Adrenal gland (tissue), 12 donors: ENCODE measurements around the gene RTN4. TPM values are rescaled to one million over a fixed set of nuclear protein-coding genes. Genes with fewer than 3 reads are reported as not detected.

Source experiments
- DNase-seq, 7 donors: peaks; one replicate each; pipeline ENCODE4 v3.0.0-alpha.2; 2019 to 2020
- H3K27ac ChIP-seq, 5 donors: fragments of 200-600 bp; sonication (generic) in 4 of 5; 1 replicate in 3 of 5; 2 replicates in 2 of 5; pipeline versions ENCODE4 v1.5.1 to v1.8.0; 2016 to 2020; ENCODE audit warnings: mild to moderate bottlenecking in 1 of 5
- H3K27me3 ChIP-seq: fragments of 200-600 bp; 2 replicates; pipeline ENCODE4 v1.8.0; 2021
- H3K36me3 ChIP-seq, 2 donors: fragments of 200-600 bp; replicated peaks in 1 of 2; 1 replicate in 1 of 2; 2 replicates in 1 of 2; pipeline versions ENCODE4 v1.5.1 to v1.8.0; 2018 to 2022
- H3K4me1 ChIP-seq, 2 donors: fragments of 200-600 bp; replicated peaks in 1 of 2; 1 replicate in 1 of 2; 2 replicates in 1 of 2; pipeline versions ENCODE4 v1.5.1 to v1.8.0; 2018 to 2021
- H3K4me3 ChIP-seq, 4 donors: fragments of 200-600 bp; sonication (generic) in 3 of 4; one replicate each; pipeline ENCODE4 v1.5.1; 2016 to 2018
- H3K9me3 ChIP-seq, 3 donors: fragments of 200-600 bp; sonication (generic) in 1 of 3; replicated peaks in 1 of 3; 1 replicate in 2 of 3; 2 replicates in 1 of 3; pipeline versions ENCODE4 v1.5.1 to v1.8.0; 2016 to 2021
- CTCF ChIP-seq, 6 experiments: fragments of 450-650 bp in 4 of 6; fragments of 200-600 bp in 2 of 6; sonication (generic) in 1 of 6; IDR thresholded peaks; 1 replicate in 5 of 6; 2 replicates in 1 of 6; pipeline versions ENCODE4 v1.5.1 to v1.8.0; 2016 to 2021; ENCODE audit warnings: antibody characterized with exemption in 6 of 6, mild to moderate bottlenecking in 2 of 6, moderate library complexity in 1 of 6
- POLR2A ChIP-seq, 2 donors: fragments of 450-650 bp; IDR thresholded peaks; one replicate each; pipeline ENCODE4 v1.6.1; 2017; ENCODE audit warnings: antibody characterized with exemption in 2 of 2, mild to moderate bottlenecking in 2 of 2, moderate library complexity in 1 of 2
- WGBS, 4 donors: extraction: QIAGEN DNeasy Blood & Tissue Kit in 2 of 4; methylation state at CpG; one replicate each; pipeline versions ENCODE4 v1.1.5 to v1.1.7; 2013 to 2017; 5-methylcytosine and 5-hydroxymethylcytosine counted together
- intact Hi-C, 2 donors: fragments of 100-400 bp; cut with DNase I; formaldehyde crosslinking; loops; one replicate each; pipeline versions ENCODE4 v1.14.1 to v1.15.0; 2022 to 2023
- polyA plus RNA-seq, 3 donors: library from polyadenylated mRNA; stranded (reverse); fragments of 200-250 nt in 2 of 3; fragments of 350-450 nt in 1 of 3; fragmentation: Illumina TruSeq in 1 of 3; extraction: RNeasy Lipid Tissue Mini Kit (QIAGEN cat#74804) in 1 of 3; gene quantifications; one replicate each; pipeline ENCODE4 v1.2.3, GENCODE V29; 2013 to 2014
- total RNA-seq, 9 donors: library from RNA; depleted of rRNA in 4 of 9; stranded (reverse); fragments of >200 nt in 4 of 9; fragments of 120-200 nt in 1 of 9; fragmentation: NEBNext Ultra II Directional in 1 of 9; extraction: Animal tissue kit (Norgen Biotek cat#: 25700) in 1 of 9; gene quantifications; one replicate each; pipeline versions ENCODE4 v1.1.0 to v1.2.4, GENCODE V29; 2013 to 2023
- donor health status: healthy with polysubstance abuse.
- donor health status: Bipolar disorder and iron deficiency.
- donor health status: DM: yes; HTN: yes; CAD: no.
- donor health status: DM: no; HTN: no; CAD: no.
- donor health status: DM: no; HTN: no; CAD: no.
- donor health status: DM: yes; HTN: yes; CAD: no.

Gene RTN4
- total and polyA plus RNA-seq, 12 donors: 114 to 694 (median 444) TPM

- intact Hi-C loops: no loop called here
- no peaks in the 10 kb centered on the region for H3K9me3 ChIP-seq
- WGBS, 4 donors: 58 to 62% (median 60%) methylated on average over 4 of the region's 4 CpGs
- no peak for DNase-seq
- peak overlapping the region in 2 of 5 donors; percentile 42 to 52 for H3K27ac ChIP-seq
- TF ChIP-seq CTCF (IDR thresholded peaks at IDR 0.05) (no peak), POLR2A (IDR thresholded peaks at IDR 0.05) (no peak)
- no peaks in the 10 kb centered on the region for H3K27me3 ChIP-seq
- peaks cover 30 to 53% of the 10 kb centered on the region in 2 donors for H3K4me1 ChIP-seq
- no peak overlapping the region for H3K4me3 ChIP-seq
- peaks cover 0 to 13% of the 10 kb centered on the region in 2 donors for H3K36me3 ChIP-seq
Observed at GRCh38 chr2:54975598-54976492, 74.4 kb downstream of the RTN4 start.

- Histone ChIP-seq H3K36me3 (peaks cover 0 to 18% of the 10 kb centered on the region in 2 donors), H3K4me1 (peaks cover 28 to 48% of the 10 kb centered on the region in 2 donors), H3K27me3 (no peaks in the 10 kb centered on the region), H3K27ac (peak overlapping the region in 2 of 5 donors; percentile 42 to 52), H3K4me3 (no peak overlapping the region), H3K9me3 (no peaks in the 10 kb centered on the region)
- no peak for DNase-seq
- intact Hi-C loops: no loop called here
- TF ChIP-seq CTCF (IDR thresholded peaks at IDR 0.05) (no peak), POLR2A (IDR thresholded peaks at IDR 0.05) (no peak)
- 62 to 77% (median 69%) methylated on average over 2 of the region's 2 CpGs for WGBS, 4 donors
Observed at GRCh38 chr2:54975175-54975574, 75.1 kb downstream of the RTN4 start.

- WGBS, 4 donors: 85 to 93% (median 90%) methylated on average over 7 of the region's 7 CpGs
- no peak for TF ChIP-seq CTCF (IDR thresholded peaks at IDR 0.05)
- no peak for TF ChIP-seq POLR2A (IDR thresholded peaks at IDR 0.05)
- Histone ChIP-seq H3K9me3 (no peaks in the 10 kb centered on the region), H3K36me3 (peaks cover 0 to 32% of the 10 kb centered on the region in 2 donors), H3K27ac (no peak overlapping the region), H3K4me1 (peaks cover 0 to 15% of the 10 kb centered on the region in 2 donors), H3K4me3 (no peak overlapping the region), H3K27me3 (no peaks in the 10 kb centered on the region)
- intact Hi-C loops: no loop called here
- no peak for DNase-seq
Observed at GRCh38 chr2:54969940-54970338, 80.3 kb downstream of the RTN4 start.

- Histone ChIP-seq H3K4me3 (no peak overlapping the region), H3K36me3 (peaks cover 0 to 32% of the 10 kb centered on the region in 2 donors), H3K4me1 (peaks cover 0 to 10% of the 10 kb centered on the region in 2 donors), H3K27me3 (no peaks in the 10 kb centered on the region), H3K27ac (no peak overlapping the region), H3K9me3 (no peaks in the 10 kb centered on the region)
- intact Hi-C loops: no loop called here
- DNase-seq: no peak
- no peak for TF ChIP-seq CTCF (IDR thresholded peaks at IDR 0.05)
- TF ChIP-seq POLR2A (IDR thresholded peaks at IDR 0.05): no peak
- 71 to 87% (median 81%) methylated on average over 4 of the region's 4 CpGs for WGBS, 4 donors
Observed at GRCh38 chr2:54969295-54969939, 80.8 kb downstream of the RTN4 start.
